Lung (tissue), 12 donors: ENCODE measurements around the gene JAK3. TPM values are rescaled to one million over a fixed set of nuclear protein-coding genes. Genes with fewer than 3 reads are reported as not detected.

Experiments used
- ATAC-seq: fragments of 200-7000 bp; cut with Tn5 transposase; one replicate; pipeline ENCODE4 v1.9.1; 2020; ENCODE audit warnings: moderate number of reproducible peaks; ENCODE audit not compliant: insufficient read depth, low FRiP score
- DNase-seq, 3 donors: peaks; one replicate each; pipeline ENCODE4 v3.0.0-alpha.2; 2013 to 2017
- H3K27ac ChIP-seq, 2 donors: one replicate each; pipeline ENCODE4 v1.5.1; 2013; ENCODE audit warnings: mild to moderate bottlenecking in 2 of 2, moderate library complexity in 2 of 2, control low read depth in 1 of 2, inconsistent platforms in 1 of 2, low read depth in 1 of 2, low read length in 1 of 2
- H3K27me3 ChIP-seq, 3 donors: one replicate each; pipeline ENCODE4 v1.5.1; 2013; ENCODE audit warnings: low read length in 2 of 3; ENCODE audit not compliant: control insufficient read depth in 3 of 3, insufficient read depth in 3 of 3
- H3K36me3 ChIP-seq, 4 donors: one replicate each; pipeline ENCODE4 v1.5.1; 2013; ENCODE audit warnings: low read length in 4 of 4, mild to moderate bottlenecking in 1 of 4, moderate library complexity in 1 of 4; ENCODE audit not compliant: control insufficient read depth in 4 of 4, insufficient read depth in 4 of 4
- H3K4me1 ChIP-seq, 5 donors: one replicate each; pipeline ENCODE4 v1.5.1; 2013; ENCODE audit warnings: low read length in 5 of 5, mild to moderate bottlenecking in 2 of 5, moderate library complexity in 1 of 5; ENCODE audit not compliant: control insufficient read depth in 5 of 5, insufficient read depth in 5 of 5
- H3K4me3 ChIP-seq: one replicate; pipeline ENCODE4 v1.5.1; 2013; ENCODE audit warnings: mild to moderate bottlenecking, control low read depth, moderate library complexity
- H3K9ac ChIP-seq, 2 donors: one replicate each; pipeline ENCODE4 v1.5.1; 2013; ENCODE audit warnings: low read length in 2 of 2, control low read depth in 1 of 2; ENCODE audit not compliant: insufficient read depth in 1 of 2
- H3K9me3 ChIP-seq, 4 donors: one replicate each; pipeline ENCODE4 v1.5.1; 2013; ENCODE audit warnings: low read length in 3 of 4, mild to moderate bottlenecking in 1 of 4, moderate library complexity in 1 of 4; ENCODE audit not compliant: control insufficient read depth in 4 of 4, insufficient read depth in 3 of 4
- WGBS, 2 donors: extraction: QIAGEN DNeasy Blood & Tissue Kit; methylation state at CpG; one replicate each; pipeline ENCODE4 v1.1.7; 2013; 5-methylcytosine and 5-hydroxymethylcytosine counted together
- polyA plus RNA-seq, 2 donors: library from polyadenylated mRNA; stranded (reverse); fragments of 200-250 nt; gene quantifications; one replicate each; pipeline ENCODE4 v1.2.1, GENCODE V29; 2013
- total RNA-seq, 2 donors: library from RNA; depleted of rRNA in 1 of 2; stranded (reverse); fragments of >200 nt in 1 of 2; gene quantifications; one replicate each; pipeline ENCODE4 v1.2.1, GENCODE V29; 2014 to 2021
- TF ChIP-seq, protein P1 (sequence below): IDR thresholded peaks from 2 replicates; pipeline ENCODE4 v1.5.1; 2012; ENCODE audit warnings: mild to moderate bottlenecking; ENCODE audit errors: control extremely low read depth, extremely low read depth
- donor health status: control.
- donor health status: control.
- donor health status: Bipolar disorder and iron deficiency.
- donor health status: healthy.
- donor health status: DM: yes; HTN: yes; CAD: no.

Gene JAK3
- total and polyA plus RNA-seq, 4 donors = 5.2 to 32.5 (median 18.0) TPM

DNA sequence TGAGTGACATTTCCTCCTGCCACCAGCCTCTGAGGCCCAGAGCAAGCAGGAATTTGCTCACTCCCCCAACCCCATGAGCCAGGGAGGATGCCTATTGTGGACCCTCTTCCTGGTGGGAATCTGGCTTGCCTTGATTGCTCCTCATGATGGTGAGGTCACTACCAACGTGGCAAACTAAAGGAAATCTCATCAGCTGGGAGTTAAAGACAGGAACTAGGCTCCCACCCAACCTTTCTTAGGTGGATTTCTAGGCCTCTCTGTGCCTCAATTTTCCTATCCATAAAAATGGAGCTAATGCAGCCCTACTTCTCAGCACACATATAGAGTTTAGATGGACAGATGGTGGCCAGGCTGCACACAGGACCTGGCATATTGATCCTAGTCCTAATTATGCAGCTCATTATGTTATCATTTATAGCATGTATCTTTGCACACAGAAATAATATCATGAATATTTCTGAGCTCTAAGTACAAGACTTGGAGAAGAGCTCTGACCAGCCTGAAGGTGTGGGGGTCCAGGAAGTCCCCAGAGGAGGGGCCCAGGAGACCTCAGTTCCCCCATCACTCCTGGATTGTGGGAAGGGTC, 50.9 kb downstream of the JAK3 start:
- 44 to 77% methylated on average over 1 of the region's 1 CpG for WGBS, 2 donors
- Histone ChIP-seq H3K4me3 (no peak overlapping the region), H3K27ac (no peak overlapping the region), H3K9me3 (no peaks in the 10 kb centered on the region), H3K36me3 (no peaks in the 10 kb centered on the region), H3K9ac (no peak overlapping the region), H3K27me3 (peaks cover 0 to 38% (median 22%) of the 10 kb centered on the region in 3 donors), H3K4me1 (no peaks in the 10 kb centered on the region)
- TF ChIP-seq, protein P1, sequence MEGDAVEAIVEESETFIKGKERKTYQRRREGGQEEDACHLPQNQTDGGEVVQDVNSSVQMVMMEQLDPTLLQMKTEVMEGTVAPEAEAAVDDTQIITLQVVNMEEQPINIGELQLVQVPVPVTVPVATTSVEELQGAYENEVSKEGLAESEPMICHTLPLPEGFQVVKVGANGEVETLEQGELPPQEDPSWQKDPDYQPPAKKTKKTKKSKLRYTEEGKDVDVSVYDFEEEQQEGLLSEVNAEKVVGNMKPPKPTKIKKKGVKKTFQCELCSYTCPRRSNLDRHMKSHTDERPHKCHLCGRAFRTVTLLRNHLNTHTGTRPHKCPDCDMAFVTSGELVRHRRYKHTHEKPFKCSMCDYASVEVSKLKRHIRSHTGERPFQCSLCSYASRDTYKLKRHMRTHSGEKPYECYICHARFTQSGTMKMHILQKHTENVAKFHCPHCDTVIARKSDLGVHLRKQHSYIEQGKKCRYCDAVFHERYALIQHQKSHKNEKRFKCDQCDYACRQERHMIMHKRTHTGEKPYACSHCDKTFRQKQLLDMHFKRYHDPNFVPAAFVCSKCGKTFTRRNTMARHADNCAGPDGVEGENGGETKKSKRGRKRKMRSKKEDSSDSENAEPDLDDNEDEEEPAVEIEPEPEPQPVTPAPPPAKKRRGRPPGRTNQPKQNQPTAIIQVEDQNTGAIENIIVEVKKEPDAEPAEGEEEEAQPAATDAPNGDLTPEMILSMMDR = no peak
- DNase-seq (no peak), ATAC-seq (no peak)

DNA sequence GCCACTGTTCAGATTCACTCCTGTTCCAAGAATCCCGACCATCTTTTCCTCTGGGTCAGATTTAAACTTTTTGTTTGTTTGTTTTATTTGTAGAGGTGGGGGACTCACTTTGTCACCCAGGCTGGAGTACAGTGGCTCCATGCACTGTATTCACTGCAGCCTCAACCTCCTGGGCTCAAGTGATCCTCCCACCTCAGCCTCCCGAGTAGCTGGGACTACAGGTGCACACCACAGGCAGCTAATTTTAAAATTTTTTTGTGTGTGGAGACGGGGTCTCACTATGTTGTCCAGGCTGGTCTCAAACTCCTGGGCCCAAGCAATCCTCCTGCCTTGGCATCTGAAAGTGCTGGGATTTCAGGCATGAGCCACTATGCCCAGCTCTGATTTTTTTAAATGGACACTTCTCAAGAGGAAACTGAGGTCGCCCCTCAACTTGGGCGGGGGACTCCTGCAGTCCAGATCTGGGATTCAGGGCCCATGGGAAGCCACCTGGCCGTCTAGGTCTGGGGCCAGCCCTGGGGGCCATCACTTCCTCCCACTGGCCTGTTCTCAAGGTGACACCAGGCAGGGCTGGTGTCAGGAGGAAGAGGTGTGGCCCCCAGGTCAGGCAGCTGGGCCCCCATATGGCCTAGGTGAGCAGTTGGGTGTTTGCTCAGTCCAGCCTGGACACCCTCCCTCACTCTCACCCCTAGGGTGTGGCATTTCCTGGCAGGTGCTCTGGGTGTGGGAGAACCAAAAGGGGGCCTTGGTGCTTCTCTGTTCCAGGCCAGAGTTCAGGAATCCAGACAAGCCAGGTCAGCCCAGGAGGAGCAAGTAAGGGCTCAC, 51.6 kb downstream of the JAK3 start:
- no peaks in the 10 kb centered on the region for H3K9me3 ChIP-seq
- no peak overlapping the region for H3K27ac ChIP-seq
- no peaks in the 10 kb centered on the region for H3K4me1 ChIP-seq
- ATAC-seq (no peak), DNase-seq (no peak)
- 60 to 61% methylated on average over 6 of the region's 6 CpGs for WGBS, 2 donors
- no peak overlapping the region for H3K4me3 ChIP-seq
- TF ChIP-seq, protein P1 = no peak
- peaks cover 0 to 38% (median 22%) of the 10 kb centered on the region in 3 donors for H3K27me3 ChIP-seq
- no peaks in the 10 kb centered on the region for H3K36me3 ChIP-seq
- no peak overlapping the region for H3K9ac ChIP-seq

GRCh38 chr19:17795495-17795856, 52.3 kb downstream of the JAK3 start:
- no peak for ATAC-seq
- Histone ChIP-seq H3K9me3 (no peaks in the 10 kb centered on the region), H3K27ac (no peak overlapping the region), H3K4me3 (no peak overlapping the region), H3K9ac (no peak overlapping the region), H3K27me3 (peaks cover 0 to 38% (median 22%) of the 10 kb centered on the region in 3 donors), H3K36me3 (no peaks in the 10 kb centered on the region), H3K4me1 (no peaks in the 10 kb centered on the region)
- no peak for DNase-seq
- 38 to 40% methylated on average over 14 of the region's 14 CpGs for WGBS, 2 donors
- TF ChIP-seq, protein P1 = no peak
